SKM-1 treated with dmso at 0.1 percent for 144 hours (cell line): ENCODE results near the gene ASIC5.
"Not testable (repeated sequence)": the region's sequence is repeated elsewhere in the genome, so short reads cannot be mapped to it uniquely, and the experiment has no call there.

Source experiments
- DNase-seq: peaks from one replicate; lab custom pipeline; 2025; ENCODE audit not compliant: unreplicated experiment; lab: John Stamatoyannopoulos, UW

Gene ASIC5

GRCh38 chr4:155866177-155866576 lies at the start of gene ASIC5:
ASIC5 (minus strand) TSS chr4:155866277; CDS start chr4:155866226, 51 bp downstream.
- no peak for DNase-seq

- DNase-seq: no peak
Observed at GRCh38 chr4:155914782-155915181, 48.7 kb upstream of the ASIC5 start.

DNA sequence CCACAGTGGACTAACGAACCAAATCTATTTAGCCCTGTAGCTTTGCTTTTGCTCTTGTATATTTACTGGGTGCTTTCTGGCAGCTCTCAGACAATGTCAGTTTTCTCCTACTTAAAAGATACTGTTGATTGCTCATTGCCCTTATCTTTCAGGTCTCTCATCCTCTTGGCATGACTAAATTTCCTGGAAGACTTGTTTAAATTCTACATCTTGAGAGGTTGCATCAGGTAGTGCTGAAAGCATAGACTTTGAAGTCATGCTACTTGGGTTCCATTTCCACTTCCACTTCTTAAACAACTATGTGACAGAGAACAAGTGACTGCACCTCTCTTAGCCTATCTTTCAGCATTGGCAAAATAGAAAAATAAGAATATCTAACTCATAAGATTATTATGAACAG lies 45.8 kb upstream of the ASIC5 start:
- DNase-seq: no peak

DNA sequence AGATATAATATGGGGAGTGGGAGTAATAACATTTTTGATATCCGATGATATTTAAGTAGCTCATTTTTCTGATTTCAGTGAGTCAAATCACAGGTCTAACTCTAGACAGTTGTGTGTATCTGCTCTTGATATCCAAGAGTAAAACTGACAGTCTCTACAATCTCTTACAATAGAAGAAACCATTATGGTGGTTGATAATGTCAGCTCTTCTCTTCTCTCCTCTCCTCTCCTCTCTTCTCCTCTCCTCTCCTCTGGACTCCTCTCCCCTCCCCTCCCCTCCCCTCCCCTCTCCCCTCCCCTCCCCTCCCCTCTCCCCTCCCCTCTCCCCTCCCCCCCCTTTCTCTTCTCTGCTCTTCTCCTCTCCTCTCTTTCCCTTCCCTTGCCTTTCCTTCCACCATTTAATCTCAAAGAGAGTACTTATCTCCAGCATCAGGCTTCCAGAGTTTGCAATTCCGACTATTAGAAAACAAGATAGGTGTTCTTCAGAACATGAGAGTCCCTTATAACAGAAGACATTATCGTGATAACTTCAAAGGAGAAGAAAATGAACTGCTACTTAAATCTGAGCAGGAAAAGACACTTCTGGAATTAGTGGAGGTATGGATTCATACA lies 43.6 kb upstream of the ASIC5 start:
- DNase-seq: no peak

GRCh38 chr4:155908187-155909139 lies 42.4 kb upstream of the ASIC5 start:
- no peak for DNase-seq

DNA sequence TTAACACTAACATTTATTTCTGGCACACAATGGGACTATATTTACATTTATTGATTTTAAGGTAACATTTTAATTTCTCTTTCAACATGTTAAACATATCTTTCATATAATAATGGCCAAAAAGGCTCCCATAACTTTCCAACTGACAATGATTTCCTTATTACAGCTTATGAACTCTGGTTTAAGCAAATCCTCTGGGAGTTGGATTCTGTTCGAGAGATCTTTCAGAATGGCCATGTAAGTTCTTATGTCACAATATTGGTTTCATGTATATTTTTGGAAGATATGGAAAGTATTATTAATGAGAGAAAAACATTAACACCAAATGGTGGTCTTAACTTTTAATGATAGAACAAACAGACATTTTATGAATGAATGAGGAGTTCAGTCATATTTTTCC lies 41.5 kb upstream of the ASIC5 start:
- no peak for DNase-seq

DNA sequence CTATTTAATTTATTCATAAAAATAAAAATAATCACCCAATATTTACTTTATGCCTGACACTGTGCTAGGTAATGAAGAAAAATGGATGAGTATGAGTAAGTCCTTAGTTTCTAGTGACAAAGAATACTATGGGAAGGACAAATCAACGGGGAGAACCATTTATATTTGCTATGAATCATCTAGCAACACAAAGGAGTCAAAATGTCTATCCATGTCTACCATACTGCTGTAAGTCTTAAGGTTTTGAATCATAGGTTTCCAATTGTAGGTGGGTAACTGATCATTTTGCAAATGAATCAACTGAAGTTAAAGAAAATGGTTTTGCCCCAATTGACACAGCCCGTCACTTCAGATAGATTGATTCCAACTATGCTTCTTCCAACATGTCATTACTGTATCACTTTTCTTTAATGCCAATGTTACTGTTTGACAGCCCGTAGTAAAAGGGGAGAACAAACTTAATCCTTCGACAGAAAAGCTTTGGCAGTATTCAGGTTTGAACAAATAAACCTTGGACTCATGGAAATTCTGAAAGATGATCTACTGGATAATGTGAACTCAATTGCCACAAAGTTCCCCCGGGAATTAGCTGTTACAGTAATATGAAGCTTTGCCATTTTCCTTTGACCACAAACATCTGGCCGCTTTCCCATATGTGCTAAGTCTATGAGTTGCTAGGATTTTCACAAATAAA lies 40.6 kb upstream of the ASIC5 start:
- no peak for DNase-seq

- no peak for DNase-seq
Observed at GRCh38 chr4:155904331-155904730, 38.3 kb upstream of the ASIC5 start.

GRCh38 chr4:155903453-155903852 lies 37.4 kb upstream of the ASIC5 start, which contains the start of gene TDO2:
TDO2 (plus strand) TSS chr4:155903696; CDS start chr4:155903759, 63 bp downstream.
- no peak for DNase-seq

DNA sequence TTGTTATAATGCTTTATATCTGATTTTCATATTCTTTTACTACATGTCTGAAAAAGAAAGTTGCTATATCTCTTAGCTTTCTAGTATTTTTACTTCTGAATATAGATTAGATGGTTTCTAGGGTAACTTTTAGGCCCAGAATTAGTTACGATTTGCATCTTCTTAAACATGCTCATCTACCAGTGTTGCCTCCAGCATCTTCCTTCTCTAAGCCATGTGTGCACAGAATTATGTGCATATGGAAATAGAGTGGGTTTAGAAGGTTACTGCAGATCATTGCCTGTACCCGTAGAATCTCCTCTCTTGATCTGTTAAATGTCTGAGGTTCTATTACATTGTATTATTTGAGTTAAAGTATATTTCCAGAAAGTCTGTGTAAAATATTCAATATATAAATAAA lies 34.9 kb upstream of the ASIC5 start:
- no peak for DNase-seq

- no peak for DNase-seq
Observed at GRCh38 chr4:155900381-155900780, 34.3 kb upstream of the ASIC5 start.

DNA sequence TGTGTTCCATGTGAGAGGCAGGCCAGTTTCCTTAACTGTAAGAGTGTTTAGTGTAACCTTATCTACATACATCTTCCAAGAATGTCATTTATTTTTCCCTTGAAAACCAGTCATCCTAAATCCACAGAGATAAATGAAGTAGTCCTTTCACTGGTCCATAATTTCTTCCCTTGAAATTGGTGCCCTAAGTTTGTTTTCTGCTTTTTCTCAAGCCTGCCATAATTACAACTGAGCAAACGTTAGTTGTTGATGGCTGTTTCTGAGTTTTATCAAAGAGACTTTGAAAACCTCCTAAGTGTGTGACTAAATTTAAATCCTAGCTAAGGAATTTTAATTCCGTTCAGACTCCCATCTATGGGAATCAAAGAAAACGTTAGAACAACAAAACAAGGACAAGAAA lies 33.8 kb upstream of the ASIC5 start:
- no peak for DNase-seq

DNA sequence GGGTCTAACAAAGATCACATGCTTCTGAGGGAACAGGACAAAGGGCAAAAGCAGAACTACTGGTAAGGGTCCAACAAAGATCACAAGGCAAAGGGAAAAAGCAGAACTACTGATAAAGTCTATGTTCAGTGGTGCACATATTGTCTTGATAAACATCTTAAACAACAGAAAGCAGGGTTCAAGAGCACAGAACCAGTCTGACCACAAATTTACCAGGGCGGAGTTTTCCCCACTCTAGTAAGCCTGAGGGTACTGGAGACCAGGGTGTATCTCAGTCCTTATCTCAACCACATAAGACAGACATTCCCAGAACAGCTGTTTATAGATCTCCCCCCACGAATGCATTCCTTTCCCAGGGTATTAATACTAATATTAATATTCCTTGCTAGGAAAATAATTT lies 32.3 kb upstream of the ASIC5 start:
- DNase-seq: not testable (repeated sequence)

- no peak for DNase-seq
Observed at GRCh38 chr4:155891058-155891457, 25.0 kb upstream of the ASIC5 start.

DNA sequence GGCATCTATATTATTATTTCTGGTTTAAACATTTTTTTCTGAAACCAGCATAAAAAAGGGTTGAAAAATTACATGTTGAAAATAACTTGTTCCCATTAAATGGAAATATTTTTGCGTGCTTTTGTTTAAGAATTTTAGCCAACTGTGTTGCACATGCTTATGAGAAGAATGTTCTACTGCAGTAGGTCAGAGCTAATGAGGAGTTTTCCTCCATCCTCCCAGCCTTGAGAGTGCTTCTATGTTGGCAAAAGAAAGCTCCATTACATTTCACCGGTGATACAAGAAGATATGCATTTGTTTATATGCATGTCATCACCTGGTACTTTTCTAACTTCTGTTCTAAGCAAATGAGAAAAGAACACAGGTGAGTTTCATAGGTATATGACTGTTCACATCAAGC lies 23.9 kb upstream of the ASIC5 start:
- DNase-seq: no peak

DNA sequence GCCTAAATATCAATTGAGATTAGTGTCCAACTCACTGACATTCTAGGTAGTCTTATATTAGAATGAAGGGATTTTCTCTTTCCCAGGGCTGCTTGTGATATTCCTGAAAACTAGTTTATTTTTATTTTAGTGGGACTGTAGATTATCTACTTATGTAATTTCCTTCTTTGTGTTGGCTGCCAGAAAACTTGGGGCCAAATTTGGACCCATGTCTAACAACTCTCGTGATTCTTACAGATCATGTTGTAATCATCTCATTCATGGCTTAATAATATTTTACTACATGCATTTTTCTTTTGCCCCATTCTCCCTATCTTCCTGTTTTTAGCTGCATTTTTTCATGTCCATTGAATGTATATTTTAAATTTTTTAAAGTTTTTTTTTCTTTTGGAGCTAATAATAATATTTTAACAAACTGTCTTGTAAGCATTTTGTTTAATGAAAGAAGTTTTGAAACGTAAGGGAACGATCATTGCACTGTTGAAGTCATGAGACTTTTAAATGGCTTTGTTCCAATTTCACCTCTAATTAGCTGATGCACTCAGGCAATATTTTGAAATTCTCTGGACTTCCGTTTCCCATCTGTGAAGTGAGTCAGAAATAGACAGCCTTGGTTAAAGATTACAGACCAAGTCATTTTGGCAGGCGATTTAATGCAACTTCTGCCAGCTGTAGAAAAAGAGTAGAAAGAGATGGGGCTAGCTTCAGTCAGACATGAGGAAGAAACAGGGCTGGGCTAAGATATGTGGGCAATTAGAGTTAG lies 23.1 kb upstream of the ASIC5 start:
- peak; percentile 94 for DNase-seq

DNA sequence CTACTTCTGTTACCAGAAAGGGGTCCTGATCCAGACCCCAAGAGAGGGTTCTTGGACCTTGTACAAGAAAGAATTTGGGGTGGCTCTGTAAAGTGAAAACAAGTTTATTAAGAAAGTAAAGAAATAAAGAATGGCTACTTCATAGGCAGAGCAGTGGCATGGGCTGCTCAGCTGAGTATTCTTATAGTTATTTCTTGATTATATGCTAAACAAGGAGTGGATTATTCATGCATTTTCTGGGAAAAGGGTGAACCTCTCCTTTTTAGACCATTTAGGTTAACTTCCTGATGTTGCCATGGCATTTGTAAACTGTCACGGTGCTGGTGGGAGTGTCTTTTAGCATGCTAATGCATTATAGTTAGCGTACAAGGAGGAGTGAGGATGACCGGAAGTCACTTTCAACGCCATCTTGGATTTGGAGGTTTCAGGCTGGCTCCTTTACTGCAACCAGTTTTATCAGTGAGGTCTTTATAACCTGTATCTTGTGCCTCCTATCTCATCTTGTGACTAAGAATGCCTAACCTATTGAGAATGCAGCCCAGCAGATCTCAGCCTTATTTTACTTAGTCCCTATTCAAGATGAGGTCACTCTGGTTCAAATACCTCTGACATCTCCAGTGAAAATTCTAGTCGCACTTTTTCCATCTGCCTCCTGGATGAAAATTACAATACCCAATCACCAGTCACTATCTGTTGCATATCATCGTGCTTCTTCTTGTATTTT lies 21.9 kb upstream of the ASIC5 start:
- no peak for DNase-seq

DNA sequence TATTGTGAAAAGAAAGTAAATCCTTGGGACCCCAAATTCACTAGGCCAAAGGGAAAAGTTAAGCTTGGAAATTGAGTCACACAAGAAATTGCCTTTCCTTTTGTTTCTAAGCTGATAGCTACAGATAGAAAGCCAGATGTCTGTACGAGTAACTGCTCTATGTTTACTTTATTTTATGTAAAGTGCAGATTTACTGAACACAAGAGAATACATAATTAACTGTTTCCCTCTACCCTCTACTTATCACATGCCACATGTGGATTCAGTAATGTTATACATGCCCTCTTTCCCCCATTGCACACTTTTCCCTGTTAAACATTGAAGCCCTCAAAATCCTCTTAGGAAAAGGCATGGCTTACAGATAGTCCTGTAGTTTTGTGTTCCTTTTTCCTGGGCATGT lies 21.0 kb upstream of the ASIC5 start:
- no peak for DNase-seq

DNA sequence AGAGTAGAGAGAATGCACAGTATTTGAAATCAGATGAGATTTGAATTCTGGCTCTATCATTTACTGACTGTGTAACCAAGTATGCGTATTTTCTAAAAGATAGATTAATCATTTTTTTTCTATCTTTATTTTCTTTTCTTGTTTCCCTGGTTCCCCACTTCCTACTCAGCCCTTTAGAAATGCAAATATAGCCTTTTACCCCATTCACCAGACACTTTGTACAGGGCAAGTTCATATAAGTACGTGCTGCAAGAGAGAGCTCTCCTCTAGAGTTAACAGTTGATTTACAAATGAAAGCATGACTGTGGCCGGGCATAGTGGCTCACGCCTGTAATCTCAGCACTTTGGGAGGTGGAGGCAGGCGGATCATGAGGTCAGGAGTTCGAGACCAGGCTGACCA lies 19.6 kb upstream of the ASIC5 start:
- no peak for DNase-seq

GRCh38 chr4:155883895-155884294 lies 17.8 kb upstream of the ASIC5 start:
- DNase-seq: no peak
